Hair follicle dermal papilla cell (primary cell): ENCODE results near the gene GMFB. TPM values are rescaled to one million over a fixed set of nuclear protein-coding genes. Genes with fewer than 3 reads are reported as not detected.

ENCODE experiments used
- total RNA-seq: library from RNA; depleted of rRNA; stranded (reverse); fragments of >200 nt; gene quantifications from 2 replicates; pipeline ENCODE4 v1.2.3, GENCODE V29; 2012

The GMFB gene
- total RNA-seq: 109 and 111 TPM in 2 replicates

GRCh38 chr14:54488646-54489317 is at the start of gene GMFB:
TSS of gene GMFB (minus strand) at chr14:54488980. CDS start at chr14:54488927, 53 bp downstream.

DNA sequence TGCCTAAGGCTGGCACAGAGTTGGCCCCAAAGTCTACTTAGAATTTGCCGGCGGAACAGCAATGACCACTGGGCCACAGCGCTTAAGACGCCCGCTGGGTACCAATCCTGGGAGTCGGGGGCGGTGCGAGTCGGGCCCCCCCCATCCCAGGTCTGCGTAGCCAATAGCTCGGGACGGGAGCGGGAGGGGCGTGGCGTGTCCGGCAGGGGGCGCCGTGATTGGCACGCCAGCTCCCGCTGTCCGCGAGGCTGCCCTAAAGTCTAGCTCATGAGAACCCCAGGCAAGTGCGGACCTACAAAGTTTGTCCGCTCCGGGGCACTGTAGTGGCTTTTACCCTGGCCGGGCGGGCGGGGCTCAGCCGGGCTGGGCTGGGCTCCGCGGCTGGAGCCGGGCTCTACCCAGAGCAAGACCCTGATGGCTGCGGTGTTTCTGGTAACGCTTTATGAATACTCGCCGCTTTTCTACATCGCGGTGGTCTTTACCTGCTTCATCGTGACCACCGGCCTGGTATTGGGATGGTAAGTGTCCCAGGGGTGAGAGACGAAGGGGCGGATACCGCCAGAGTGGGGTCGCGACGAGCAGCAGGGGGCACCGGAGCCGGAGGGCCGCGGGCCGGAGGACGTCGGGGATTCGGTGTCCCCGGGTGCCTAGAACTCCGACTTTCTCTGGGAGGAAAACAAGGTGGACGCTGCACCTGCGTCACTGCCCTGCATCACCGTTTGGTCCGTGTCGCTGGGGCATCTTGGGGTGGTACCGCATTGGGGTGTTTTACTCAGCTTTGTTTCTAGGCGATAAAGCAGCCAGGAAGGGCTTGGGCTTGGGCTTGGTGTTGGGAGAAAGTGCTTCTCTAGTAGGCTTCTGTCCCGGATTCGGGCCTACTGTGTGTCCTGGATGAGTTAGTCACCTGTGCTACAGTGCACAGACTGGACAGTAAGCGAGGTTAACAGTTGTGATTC is 21.0 kb upstream of the GMFB start, which contains the start of gene CGRRF1:
CGRRF1 (plus strand) TSS at position 361 of the 956 bp plus-strand sequence; CDS start at position 415, 54 bp downstream.

DNA sequence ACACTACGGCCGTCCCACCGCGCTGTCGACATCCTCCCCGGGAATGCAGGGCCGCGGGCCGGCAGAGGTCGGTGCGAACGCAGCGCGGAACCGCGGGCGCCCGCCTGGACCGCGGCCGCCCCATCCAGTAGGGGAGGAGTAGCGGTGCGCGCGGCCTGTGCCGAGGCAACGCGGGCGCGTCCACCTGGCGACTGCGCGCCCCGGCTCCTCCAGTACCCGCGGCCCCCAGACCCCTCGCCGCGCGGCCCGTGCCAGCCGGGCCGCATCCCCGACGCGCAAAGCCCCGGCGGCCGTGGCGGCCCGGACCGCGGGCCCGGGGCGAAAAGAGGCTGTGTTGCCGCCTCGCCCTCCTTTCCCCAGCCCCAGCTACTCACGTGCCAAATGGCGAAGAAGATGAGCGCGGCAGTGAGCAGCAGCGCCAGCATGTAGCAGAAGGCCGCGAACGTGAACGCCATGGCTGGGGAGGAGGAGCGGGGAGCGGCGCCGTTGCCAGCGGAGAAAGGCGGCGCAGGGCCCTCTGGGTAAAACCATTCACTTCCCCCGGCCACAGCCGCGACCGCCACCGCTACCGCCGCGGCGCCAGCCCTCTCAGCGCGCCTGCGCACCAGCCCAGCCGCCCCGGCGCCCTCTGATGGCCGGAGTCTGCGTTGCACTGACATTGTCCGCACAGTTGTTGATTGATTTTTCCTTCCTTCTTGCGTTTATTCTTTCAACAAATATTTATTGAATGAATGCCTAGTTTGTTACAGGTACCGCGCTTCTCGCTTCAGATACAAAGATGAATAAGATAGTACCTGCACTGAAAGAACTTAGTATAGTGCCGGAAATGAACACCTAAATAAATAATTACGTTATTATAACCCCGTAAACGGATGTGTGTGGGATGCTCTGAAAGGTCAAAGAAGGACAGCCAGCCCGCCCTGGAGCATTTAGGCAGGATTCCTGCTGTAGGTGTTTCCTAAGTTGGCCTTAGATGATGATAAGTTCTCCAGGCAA is 47.6 kb downstream of the GMFB start, which contains the start of gene CNIH1:
CNIH1 (minus strand) TSS at position 502 of the 996 bp plus-strand sequence; CDS start at position 455, 47 bp downstream.

Other genes with a start within 250 kb of the GMFB start
- gene CDKN3, start 92.0 kb downstream of the GMFB start, total RNA-seq: 6.8 and 11.8 TPM in 2 replicates
- gene CNIH1, start 47.6 kb downstream of the GMFB start, total RNA-seq: 101 and 156 TPM in 2 replicates
- gene CGRRF1, start 20.9 kb upstream of the GMFB start, total RNA-seq: 12.9 and 17.2 TPM in 2 replicates
- gene SAMD4A, start 78.1 kb upstream of the GMFB start, total RNA-seq: 57.9 and 65.6 TPM in 2 replicates